Adrenal gland (tissue), 12 donors: ENCODE data around the gene OR5B2. TPM values are rescaled to one million over a fixed set of nuclear protein-coding genes. Genes with fewer than 3 reads are reported as not detected.

Experiments
- DNase-seq, 7 donors: peaks; one replicate each; pipeline ENCODE4 v3.0.0-alpha.2; 2019 to 2020
- H3K27ac ChIP-seq, 5 donors: fragments of 200-600 bp; sonication (generic) in 4 of 5; 1 replicate in 3 of 5; 2 replicates in 2 of 5; pipeline versions ENCODE4 v1.5.1 to v1.8.0; 2016 to 2020; ENCODE audit warnings: mild to moderate bottlenecking in 1 of 5
- H3K27me3 ChIP-seq: fragments of 200-600 bp; 2 replicates; pipeline ENCODE4 v1.8.0; 2021
- H3K36me3 ChIP-seq, 2 donors: fragments of 200-600 bp; replicated peaks in 1 of 2; 1 replicate in 1 of 2; 2 replicates in 1 of 2; pipeline versions ENCODE4 v1.5.1 to v1.8.0; 2018 to 2022
- H3K4me1 ChIP-seq, 2 donors: fragments of 200-600 bp; replicated peaks in 1 of 2; 1 replicate in 1 of 2; 2 replicates in 1 of 2; pipeline versions ENCODE4 v1.5.1 to v1.8.0; 2018 to 2021
- H3K4me3 ChIP-seq, 4 donors: fragments of 200-600 bp; sonication (generic) in 3 of 4; one replicate each; pipeline ENCODE4 v1.5.1; 2016 to 2018
- H3K9me3 ChIP-seq, 3 donors: fragments of 200-600 bp; sonication (generic) in 1 of 3; replicated peaks in 1 of 3; 1 replicate in 2 of 3; 2 replicates in 1 of 3; pipeline versions ENCODE4 v1.5.1 to v1.8.0; 2016 to 2021
- CTCF ChIP-seq, 6 experiments: fragments of 450-650 bp in 4 of 6; fragments of 200-600 bp in 2 of 6; sonication (generic) in 1 of 6; IDR thresholded peaks; 1 replicate in 5 of 6; 2 replicates in 1 of 6; pipeline versions ENCODE4 v1.5.1 to v1.8.0; 2016 to 2021; ENCODE audit warnings: antibody characterized with exemption in 6 of 6, mild to moderate bottlenecking in 2 of 6, moderate library complexity in 1 of 6
- POLR2A ChIP-seq, 2 donors: fragments of 450-650 bp; IDR thresholded peaks; one replicate each; pipeline ENCODE4 v1.6.1; 2017; ENCODE audit warnings: antibody characterized with exemption in 2 of 2, mild to moderate bottlenecking in 2 of 2, moderate library complexity in 1 of 2
- WGBS, 4 donors: extraction: QIAGEN DNeasy Blood & Tissue Kit in 2 of 4; methylation state at CpG; one replicate each; pipeline versions ENCODE4 v1.1.5 to v1.1.7; 2013 to 2017; 5-methylcytosine and 5-hydroxymethylcytosine counted together
- intact Hi-C, 2 donors: fragments of 100-400 bp; cut with DNase I; formaldehyde crosslinking; loops; one replicate each; pipeline versions ENCODE4 v1.14.1 to v1.15.0; 2022 to 2023
- polyA plus RNA-seq, 3 donors: library from polyadenylated mRNA; stranded (reverse); fragments of 200-250 nt in 2 of 3; fragments of 350-450 nt in 1 of 3; fragmentation: Illumina TruSeq in 1 of 3; extraction: RNeasy Lipid Tissue Mini Kit (QIAGEN cat#74804) in 1 of 3; gene quantifications; one replicate each; pipeline ENCODE4 v1.2.3, GENCODE V29; 2013 to 2014
- total RNA-seq, 9 donors: library from RNA; depleted of rRNA in 4 of 9; stranded (reverse); fragments of >200 nt in 4 of 9; fragments of 120-200 nt in 1 of 9; fragmentation: NEBNext Ultra II Directional in 1 of 9; extraction: Animal tissue kit (Norgen Biotek cat#: 25700) in 1 of 9; gene quantifications; one replicate each; pipeline versions ENCODE4 v1.1.0 to v1.2.4, GENCODE V29; 2013 to 2023
- donor health status: healthy with polysubstance abuse.
- donor health status: Bipolar disorder and iron deficiency.
- donor health status: DM: yes; HTN: yes; CAD: no.
- donor health status: DM: no; HTN: no; CAD: no.
- donor health status: DM: no; HTN: no; CAD: no.
- donor health status: DM: yes; HTN: yes; CAD: no.

Gene OR5B2
- total and polyA plus RNA-seq, 12 donors = not detected

- Histone ChIP-seq H3K4me3 (no peak overlapping the region), H3K36me3 (no peaks in the 10 kb centered on the region), H3K4me1 (no peaks in the 10 kb centered on the region), H3K9me3 (no peaks in the 10 kb centered on the region), H3K27me3 (no peaks in the 10 kb centered on the region), H3K27ac (no peak overlapping the region)
- no peak for DNase-seq
- TF ChIP-seq POLR2A (IDR thresholded peaks at IDR 0.05) (no peak), CTCF (IDR thresholded peaks at IDR 0.05) (no peak)
- intact Hi-C loops = no loop called here
- WGBS, 4 donors = 11 to 39% (median 28%) methylated on average over 4 of the region's 4 CpGs
Observed at GRCh38 chr11:58438486-58438885, 10.6 kb upstream of the OR5B2 start.

GRCh38 chr11:58434217-58434616 is 6.3 kb upstream of the OR5B2 start:
- H3K27me3 ChIP-seq = no peaks in the 10 kb centered on the region
- WGBS, 4 donors = 71 to 80% (median 76%) methylated on average over 3 of the region's 3 CpGs
- intact Hi-C loops = no loop called here
- H3K9me3 ChIP-seq = no peaks in the 10 kb centered on the region
- H3K27ac ChIP-seq = no peak overlapping the region
- DNase-seq = no peak
- no peak overlapping the region for H3K4me3 ChIP-seq
- TF ChIP-seq CTCF (IDR thresholded peaks at IDR 0.05) (no peak), POLR2A (IDR thresholded peaks at IDR 0.05) (no peak)
- H3K36me3 ChIP-seq = no peaks in the 10 kb centered on the region
- no peaks in the 10 kb centered on the region for H3K4me1 ChIP-seq

DNA sequence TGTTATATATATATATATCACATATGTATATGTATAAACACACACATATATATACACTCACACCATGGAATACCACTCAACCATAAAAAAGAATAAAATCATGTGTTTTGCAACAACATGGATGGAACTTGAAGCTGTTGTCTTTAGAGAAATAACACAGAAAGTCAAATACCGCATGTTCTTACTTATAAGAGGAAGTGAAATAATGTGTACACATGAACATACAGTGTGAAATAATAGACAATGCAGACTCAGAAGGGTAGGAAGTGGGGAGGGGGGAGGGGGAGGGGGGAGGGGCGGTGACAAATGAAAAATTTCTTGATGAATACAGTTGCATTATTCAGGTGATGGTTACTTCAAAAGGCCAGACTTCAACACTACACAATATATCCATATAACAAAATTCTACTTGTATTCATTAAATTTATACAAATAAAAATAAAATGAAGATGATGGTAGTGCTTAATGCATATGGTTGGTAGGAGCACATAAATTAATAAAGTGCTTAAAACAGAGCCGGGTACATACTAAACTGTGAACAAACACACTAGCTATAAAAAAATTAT is 5.8 kb upstream of the OR5B2 start:
- TF ChIP-seq POLR2A (IDR thresholded peaks at IDR 0.05) (no peak), CTCF (IDR thresholded peaks at IDR 0.05) (no peak)
- Histone ChIP-seq H3K27ac (no peak overlapping the region), H3K36me3 (no peaks in the 10 kb centered on the region), H3K4me3 (no peak overlapping the region), H3K4me1 (no peaks in the 10 kb centered on the region), H3K27me3 (no peaks in the 10 kb centered on the region), H3K9me3 (no peaks in the 10 kb centered on the region)
- 39 to 60% (median 53%) methylated on average over 3 of the region's 3 CpGs for WGBS, 4 donors
- intact Hi-C loops = no loop called here
- no peak for DNase-seq

- Histone ChIP-seq H3K36me3 (no peaks in the 10 kb centered on the region), H3K9me3 (no peaks in the 10 kb centered on the region), H3K27me3 (no peaks in the 10 kb centered on the region), H3K27ac (no peak overlapping the region), H3K4me1 (no peaks in the 10 kb centered on the region), H3K4me3 (no peak overlapping the region)
- DNase-seq = no peak
- WGBS, 4 donors = 9 to 49% (median 31%) methylated on average over 1 of the region's 1 CpG
- intact Hi-C loops = no loop called here
- TF ChIP-seq POLR2A (IDR thresholded peaks at IDR 0.05) (no peak), CTCF (IDR thresholded peaks at IDR 0.05) (no peak)
Observed at GRCh38 chr11:58429273-58429672, 1.4 kb upstream of the OR5B2 start.
